Liver (tissue), 9 donors: ENCODE results near the gene TUBGCP6. TPM values are rescaled to one million over a fixed set of nuclear protein-coding genes. Genes with fewer than 3 reads are reported as not detected.

Experiments
- DNase-seq: peaks from one replicate; pipeline ENCODE4 v3.0.0-alpha.2; 2017; ENCODE audit warnings: low spot score
- H3K27ac ChIP-seq, 2 donors: one replicate each; pipeline ENCODE4 v1.7.0; 2013; ENCODE audit warnings: inconsistent platforms in 2 of 2, low read length in 2 of 2, control low read depth in 1 of 2, low read depth in 1 of 2, mild to moderate bottlenecking in 1 of 2
- H3K27me3 ChIP-seq, 4 donors: one replicate each; pipeline versions ENCODE4 v1.6.1 to v1.7.0; 2013; ENCODE audit warnings: low read length in 3 of 4, inconsistent platforms in 1 of 4, mild to moderate bottlenecking in 1 of 4, moderate library complexity in 1 of 4; ENCODE audit not compliant: control insufficient read depth in 4 of 4, insufficient read depth in 4 of 4
- H3K36me3 ChIP-seq, 4 donors: one replicate each; pipeline versions ENCODE4 v1.6.1 to v1.7.0; 2013; ENCODE audit warnings: low read length in 3 of 4, mild to moderate bottlenecking in 3 of 4, low read depth in 1 of 4, moderate library complexity in 1 of 4; ENCODE audit not compliant: control insufficient read depth in 4 of 4, insufficient read depth in 3 of 4
- H3K4me1 ChIP-seq, 4 donors: one replicate each; pipeline versions ENCODE4 v1.6.1 to v1.7.0; 2013; ENCODE audit warnings: low read length in 3 of 4, mild to moderate bottlenecking in 3 of 4, moderate library complexity in 1 of 4; ENCODE audit not compliant: control insufficient read depth in 4 of 4, insufficient read depth in 4 of 4
- H3K4me3 ChIP-seq, 3 donors: one replicate each; pipeline versions ENCODE4 v1.6.1 to v1.7.0; 2013; ENCODE audit warnings: low read length in 3 of 3, control low read depth in 1 of 3, low read depth in 1 of 3, mild to moderate bottlenecking in 1 of 3
- H3K9ac ChIP-seq, 2 donors: one replicate each; pipeline ENCODE4 v1.7.0; 2013; ENCODE audit warnings: low read length in 2 of 2, mild to moderate bottlenecking in 2 of 2, moderate library complexity in 2 of 2, control low read depth in 1 of 2, low read depth in 1 of 2
- H3K9me3 ChIP-seq, 4 donors: one replicate each; pipeline versions ENCODE4 v1.6.1 to v1.7.0; 2013; ENCODE audit warnings: low read length in 3 of 4; ENCODE audit not compliant: control insufficient read depth in 4 of 4
- EGR1 ChIP-seq, 2 donors: IDR thresholded peaks; 2 replicates each; pipeline ENCODE4 v1.6.1; 2016 to 2018; ENCODE audit warnings: antibody characterized with exemption in 2 of 2, low read depth in 2 of 2
- FOXA1 ChIP-seq: IDR thresholded peaks from 2 replicates; pipeline ENCODE4 v1.6.1; 2016; ENCODE audit warnings: antibody characterized with exemption
- FOXA2 ChIP-seq: IDR thresholded peaks from 2 replicates; pipeline ENCODE4 v1.6.1; 2016; ENCODE audit warnings: antibody characterized with exemption
- GABPA ChIP-seq, 2 donors: IDR thresholded peaks in 1 of 2; conservative IDR thresholded peaks in 1 of 2; 2 replicates each; pipeline ENCODE4 v1.6.1; 2016; ENCODE audit warnings: antibody characterized with exemption in 2 of 2, mild to moderate bottlenecking in 1 of 2, moderate library complexity in 1 of 2
- HNF4A ChIP-seq, 2 donors: conservative IDR thresholded peaks; 2 replicates each; pipeline ENCODE4 v1.6.1; 2016; ENCODE audit warnings: antibody characterized with exemption in 2 of 2, mild to moderate bottlenecking in 2 of 2
- HNF4G ChIP-seq: IDR thresholded peaks from 2 replicates; pipeline ENCODE4 v1.6.1; 2016; ENCODE audit warnings: antibody characterized with exemption
- NR2F2 ChIP-seq: IDR thresholded peaks from 2 replicates; pipeline ENCODE4 v1.6.1; 2016; ENCODE audit warnings: antibody characterized with exemption
- RAD21 ChIP-seq, 2 donors: IDR thresholded peaks; 2 replicates each; pipeline ENCODE4 v1.6.1; 2016; ENCODE audit warnings: antibody characterized with exemption in 2 of 2, mild to moderate bottlenecking in 2 of 2
- REST ChIP-seq: IDR thresholded peaks from 2 replicates; pipeline ENCODE4 v1.6.1; 2016; ENCODE audit warnings: antibody characterized with exemption, mild to moderate bottlenecking
- RXRA ChIP-seq, 2 donors: IDR thresholded peaks; 2 replicates each; pipeline ENCODE4 v1.6.1; 2017 to 2018; ENCODE audit warnings: antibody characterized with exemption in 2 of 2, mild to moderate bottlenecking in 1 of 2
- SP1 ChIP-seq: IDR thresholded peaks from 2 replicates; pipeline ENCODE4 v1.6.1; 2018; ENCODE audit warnings: antibody characterized with exemption, mild to moderate bottlenecking
- TAF1 ChIP-seq: conservative IDR thresholded peaks from 2 replicates; pipeline ENCODE4 v1.6.1; 2016; ENCODE audit warnings: antibody characterized with exemption, mild to moderate bottlenecking
- YY1 ChIP-seq: IDR thresholded peaks from 2 replicates; pipeline ENCODE4 v1.6.1; 2016; ENCODE audit warnings: antibody characterized with exemption, mild to moderate bottlenecking
- WGBS: extraction: QIAGEN DNeasy Blood & Tissue Kit; methylation state at CpG from one replicate; pipeline ENCODE4 v1.1.7; 2013; 5-methylcytosine and 5-hydroxymethylcytosine counted together
- polyA plus RNA-seq, 2 donors: library from polyadenylated mRNA; stranded (reverse) in 1 of 2; unstranded in 1 of 2; fragments of 200-250 nt in 1 of 2; fragments of >200 nt in 1 of 2; fragmentation: Nextera tagmentation in 1 of 2; extraction: Ambion mirVana in 1 of 2; gene quantifications; one replicate each; pipeline versions ENCODE4 v1.2.1 to v1.2.3, GENCODE V29; 2013 to 2015
- total RNA-seq, 2 donors: library from RNA; depleted of rRNA; stranded (reverse); fragments of >200 nt; gene quantifications; one replicate each; pipeline ENCODE4 v1.2.3, GENCODE V29; 2014
- TF ChIP-seq, protein P1 (sequence below): IDR thresholded peaks from 2 replicates; pipeline ENCODE4 v1.6.1; 2016; ENCODE audit warnings: antibody characterized with exemption
- TF ChIP-seq, protein P2 (sequence below): IDR thresholded peaks from 2 replicates; pipeline ENCODE4 v1.6.1; 2016; ENCODE audit warnings: antibody characterized with exemption
- TF ChIP-seq, protein P3 (sequence below): IDR thresholded peaks from 2 replicates; pipeline ENCODE4 v1.6.1; 2016; ENCODE audit warnings: antibody characterized with exemption
- TF ChIP-seq, protein P4 (sequence below): fragments of 150-350 bp; IDR thresholded peaks from 2 replicates; pipeline ENCODE4 v1.5.1; 2017; ENCODE audit warnings: improper control_type of control experiment, low read depth, low read length; ENCODE audit not compliant: missing input control
- donor health status: healthy.
- donor health status: healthy.
- donor health status: healthy.
- donor health status: healthy.
- donor health status: healthy.

The TUBGCP6 gene
- total and polyA plus RNA-seq, 4 donors, result 9.3 to 31.7 (median 16.4) TPM

GRCh38 chr22:50178871-50179869 lies 65.7 kb downstream of the TUBGCP6 start:
- H3K36me3 ChIP-seq, result peaks cover 0 to 7% (median 0%) of the 10 kb centered on the region in 4 donors
- DNase-seq, result no peak
- H3K4me1 ChIP-seq, result peaks cover 0 to 15% (median 4%) of the 10 kb centered on the region in 4 donors
- no peak overlapping the region for H3K27ac ChIP-seq
- no peak for TF ChIP-seq NR2F2
- no peak for TF ChIP-seq GABPA (IDR thresholded peaks at IDR 0.05 in 1 of 2, conservative IDR thresholded peaks at IDR 0.05 in 1 of 2)
- no peak for TF ChIP-seq SP1
- TF ChIP-seq RAD21 (IDR thresholded peaks at IDR 0.05), result no peak
- no peak for TF ChIP-seq EGR1 (IDR thresholded peaks at IDR 0.05; ENCODE audit: low read depth in 2 of 2)
- no peak for TF ChIP-seq RXRA (IDR thresholded peaks at IDR 0.05)
- TF ChIP-seq, protein P1, sequence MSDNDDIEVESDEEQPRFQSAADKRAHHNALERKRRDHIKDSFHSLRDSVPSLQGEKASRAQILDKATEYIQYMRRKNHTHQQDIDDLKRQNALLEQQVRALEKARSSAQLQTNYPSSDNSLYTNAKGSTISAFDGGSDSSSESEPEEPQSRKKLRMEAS, result no peak
- TF ChIP-seq REST, result no peak
- TF ChIP-seq, protein P2, sequence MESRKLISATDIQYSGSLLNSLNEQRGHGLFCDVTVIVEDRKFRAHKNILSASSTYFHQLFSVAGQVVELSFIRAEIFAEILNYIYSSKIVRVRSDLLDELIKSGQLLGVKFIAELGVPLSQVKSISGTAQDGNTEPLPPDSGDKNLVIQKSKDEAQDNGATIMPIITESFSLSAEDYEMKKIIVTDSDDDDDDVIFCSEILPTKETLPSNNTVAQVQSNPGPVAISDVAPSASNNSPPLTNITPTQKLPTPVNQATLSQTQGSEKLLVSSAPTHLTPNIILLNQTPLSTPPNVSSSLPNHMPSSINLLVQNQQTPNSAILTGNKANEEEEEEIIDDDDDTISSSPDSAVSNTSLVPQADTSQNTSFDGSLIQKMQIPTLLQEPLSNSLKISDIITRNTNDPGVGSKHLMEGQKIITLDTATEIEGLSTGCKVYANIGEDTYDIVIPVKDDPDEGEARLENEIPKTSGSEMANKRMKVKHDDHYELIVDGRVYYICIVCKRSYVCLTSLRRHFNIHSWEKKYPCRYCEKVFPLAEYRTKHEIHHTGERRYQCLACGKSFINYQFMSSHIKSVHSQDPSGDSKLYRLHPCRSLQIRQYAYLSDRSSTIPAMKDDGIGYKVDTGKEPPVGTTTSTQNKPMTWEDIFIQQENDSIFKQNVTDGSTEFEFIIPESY, result no peak
- TF ChIP-seq, protein P3, sequence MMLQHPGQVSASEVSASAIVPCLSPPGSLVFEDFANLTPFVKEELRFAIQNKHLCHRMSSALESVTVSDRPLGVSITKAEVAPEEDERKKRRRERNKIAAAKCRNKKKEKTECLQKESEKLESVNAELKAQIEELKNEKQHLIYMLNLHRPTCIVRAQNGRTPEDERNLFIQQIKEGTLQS, result no peak
- no peak for TF ChIP-seq HNF4A (conservative IDR thresholded peaks at IDR 0.05)
- no peak for TF ChIP-seq FOXA1
- TF ChIP-seq HNF4G, result no peak
- TF ChIP-seq FOXA2, result no peak
- TF ChIP-seq TAF1, result no peak
- no peak for TF ChIP-seq YY1
- TF ChIP-seq, protein P4, sequence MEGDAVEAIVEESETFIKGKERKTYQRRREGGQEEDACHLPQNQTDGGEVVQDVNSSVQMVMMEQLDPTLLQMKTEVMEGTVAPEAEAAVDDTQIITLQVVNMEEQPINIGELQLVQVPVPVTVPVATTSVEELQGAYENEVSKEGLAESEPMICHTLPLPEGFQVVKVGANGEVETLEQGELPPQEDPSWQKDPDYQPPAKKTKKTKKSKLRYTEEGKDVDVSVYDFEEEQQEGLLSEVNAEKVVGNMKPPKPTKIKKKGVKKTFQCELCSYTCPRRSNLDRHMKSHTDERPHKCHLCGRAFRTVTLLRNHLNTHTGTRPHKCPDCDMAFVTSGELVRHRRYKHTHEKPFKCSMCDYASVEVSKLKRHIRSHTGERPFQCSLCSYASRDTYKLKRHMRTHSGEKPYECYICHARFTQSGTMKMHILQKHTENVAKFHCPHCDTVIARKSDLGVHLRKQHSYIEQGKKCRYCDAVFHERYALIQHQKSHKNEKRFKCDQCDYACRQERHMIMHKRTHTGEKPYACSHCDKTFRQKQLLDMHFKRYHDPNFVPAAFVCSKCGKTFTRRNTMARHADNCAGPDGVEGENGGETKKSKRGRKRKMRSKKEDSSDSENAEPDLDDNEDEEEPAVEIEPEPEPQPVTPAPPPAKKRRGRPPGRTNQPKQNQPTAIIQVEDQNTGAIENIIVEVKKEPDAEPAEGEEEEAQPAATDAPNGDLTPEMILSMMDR, result no peak
- H3K27me3 ChIP-seq, result no peaks in the 10 kb centered on the region
- no peak overlapping the region for H3K4me3 ChIP-seq
- no peaks in the 10 kb centered on the region for H3K9me3 ChIP-seq
- 89% methylated on average over 64 of the region's 64 CpGs for WGBS
- H3K9ac ChIP-seq, result no peak overlapping the region
